Activated CD8-positive, alpha-beta T cell treated with anti-CD3 and anti-CD28 coated beads, Interleukin-2, amount 10 ng/mL, durations not matched to agents 7 days and 5 days (primary cell): ENCODE data around the gene MIPEP. TPM values are rescaled to one million over a fixed set of nuclear protein-coding genes. Genes with fewer than 3 reads are reported as not detected.
"Not testable (repeated sequence)": the region's sequence is repeated elsewhere in the genome, so short reads cannot be mapped to it uniquely, and the experiment has no call there.

Source experiments
- ATAC-seq: fragments of 150-1000 bp; cut with Tn5 transposase; one replicate; pipeline ENCODE4 v1.10.0; 2021; ENCODE audit warnings: moderate library complexity
- CTCF ChIA-PET: fragments of 350-600 bp; sonication (Branson Sonifier 250); formaldehyde crosslinking; loops from one replicate; lab custom pipeline; 2021; ENCODE audit warnings: antibody characterized with exemption; lab: Charles Lee
- POLR2A ChIA-PET: fragments of 350-600 bp; sonication (Branson Sonifier 250); formaldehyde crosslinking; loops from one replicate; lab custom pipeline; 2021; ENCODE audit warnings: antibody characterized with exemption; lab: Charles Lee
- DNase-seq: peaks from one replicate; pipeline ENCODE4 v3.0.0-alpha.2; 2020
- H3K27ac Mint-ChIP-seq: one replicate; pipeline ENCODE4 v1.8.0; 2021; ENCODE audit warnings: mild to moderate bottlenecking, mixed read lengths
- H3K27me3 Mint-ChIP-seq: one replicate; pipeline ENCODE4 v1.8.0; 2021; ENCODE audit warnings: low read depth, mixed read lengths
- H3K36me3 Mint-ChIP-seq: one replicate; pipeline ENCODE4 v1.8.0; 2021; ENCODE audit warnings: low read depth, mixed read lengths
- H3K4me1 Mint-ChIP-seq: one replicate; pipeline ENCODE4 v1.8.0; 2021; ENCODE audit warnings: low read depth, mixed read lengths
- H3K4me3 Mint-ChIP-seq: one replicate; pipeline ENCODE4 v1.8.0; 2021; ENCODE audit warnings: mild to moderate bottlenecking, mixed read lengths
- H3K9me3 Mint-ChIP-seq: one replicate; pipeline ENCODE4 v1.8.0; 2022; ENCODE audit warnings: mixed read lengths; ENCODE audit not compliant: insufficient read depth
- total RNA-seq, 2 experiments: library from RNA; stranded (reverse); gene quantifications; one replicate each; pipeline ENCODE4 v1.2.3, GENCODE V29; 2021

Gene MIPEP
- total RNA-seq, 2 experiments from 2014 or later = 9.6 to 11.6 TPM

DNA sequence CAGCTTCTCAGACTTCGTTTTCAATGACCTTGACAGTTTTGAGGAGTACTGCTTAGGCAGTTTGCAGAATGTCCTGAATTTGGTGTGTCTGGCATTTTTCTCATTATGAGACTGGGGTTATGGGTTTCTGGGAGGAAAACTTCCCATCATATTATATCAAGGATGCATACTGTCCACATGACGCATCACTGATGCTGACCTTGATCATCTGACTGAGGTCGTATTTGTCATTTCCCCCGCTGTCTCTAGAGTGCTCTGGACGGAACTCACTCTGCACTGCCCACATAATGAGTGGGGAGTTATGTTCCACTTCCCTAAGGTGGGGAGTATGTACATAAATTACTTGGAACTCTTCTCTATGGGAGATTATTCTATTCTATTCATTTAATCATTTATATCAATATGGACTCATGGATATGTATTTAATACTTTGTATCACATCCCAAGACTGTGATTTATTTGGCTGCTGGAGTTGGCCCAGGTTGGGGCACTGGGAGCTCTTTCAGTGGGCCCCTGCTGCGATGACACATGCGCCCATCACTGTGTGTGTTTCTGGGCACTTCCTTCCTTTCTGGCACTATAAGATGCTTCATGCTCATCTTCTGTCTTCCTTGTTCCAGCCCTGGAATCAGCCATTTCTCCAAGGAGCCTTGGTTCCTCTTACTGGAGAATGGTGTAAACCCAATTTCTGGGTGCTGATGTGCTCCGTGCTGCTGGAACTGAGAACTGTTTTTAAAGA, 138.6 kb downstream of the MIPEP start:
- Mint-ChIP-seq H3K27ac (no peak overlapping the region), H3K9me3 (no peaks in the 10 kb centered on the region), H3K36me3 (no peaks in the 10 kb centered on the region), H3K27me3 (no peaks in the 10 kb centered on the region), H3K4me3 (no peak overlapping the region), H3K4me1 (no peaks in the 10 kb centered on the region)
- POLR2A ChIA-PET = no interaction called here
- CTCF ChIA-PET = interaction anchor here (1.2 kb wide), 1 partner anchor 9 kb away, joined by 4 read pairs; no protein-coding TSS in a partner anchor
- no peak for DNase-seq
- no peak for ATAC-seq

DNA sequence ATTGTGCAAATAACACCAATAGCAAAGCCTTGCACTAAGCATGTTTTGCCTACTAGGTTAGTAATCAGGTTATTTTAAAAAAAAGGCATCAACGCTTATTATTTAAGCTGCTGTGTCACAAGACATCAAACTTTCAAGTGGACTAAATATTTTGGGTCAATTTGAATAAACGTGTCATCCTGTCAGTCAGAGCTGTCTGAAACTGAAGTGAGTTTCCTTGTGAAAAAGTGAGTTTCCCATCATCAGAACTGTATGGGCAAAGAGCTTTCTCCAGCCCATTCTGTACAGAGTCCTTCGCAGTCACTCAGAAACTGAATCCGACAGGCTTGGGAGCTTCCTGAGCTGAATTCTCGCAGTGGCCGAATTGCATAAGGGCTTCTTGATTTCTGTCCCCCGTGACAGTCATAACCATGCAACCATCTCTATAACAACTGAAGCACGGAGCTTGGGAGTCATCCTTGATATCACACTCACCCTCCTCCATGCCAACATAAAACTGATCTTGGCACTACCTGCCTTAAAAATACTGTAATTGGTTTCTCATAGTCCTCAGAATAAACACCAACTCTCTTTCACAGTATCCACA, 139.8 kb downstream of the MIPEP start:
- no peak overlapping the region for H3K4me3 Mint-ChIP-seq
- H3K4me1 Mint-ChIP-seq = no peaks in the 10 kb centered on the region
- H3K9me3 Mint-ChIP-seq = no peaks in the 10 kb centered on the region
- H3K36me3 Mint-ChIP-seq = no peaks in the 10 kb centered on the region
- DNase-seq (no peak), ATAC-seq (no peak)
- ChIA-PET POLR2A (interaction anchor here (0.7 kb wide), 1 partner anchor 419 kb away, joined by 3 read pairs; no protein-coding TSS in a partner anchor), CTCF (no interaction called here)
- H3K27ac Mint-ChIP-seq = no peak overlapping the region
- H3K27me3 Mint-ChIP-seq = no peaks in the 10 kb centered on the region

DNA sequence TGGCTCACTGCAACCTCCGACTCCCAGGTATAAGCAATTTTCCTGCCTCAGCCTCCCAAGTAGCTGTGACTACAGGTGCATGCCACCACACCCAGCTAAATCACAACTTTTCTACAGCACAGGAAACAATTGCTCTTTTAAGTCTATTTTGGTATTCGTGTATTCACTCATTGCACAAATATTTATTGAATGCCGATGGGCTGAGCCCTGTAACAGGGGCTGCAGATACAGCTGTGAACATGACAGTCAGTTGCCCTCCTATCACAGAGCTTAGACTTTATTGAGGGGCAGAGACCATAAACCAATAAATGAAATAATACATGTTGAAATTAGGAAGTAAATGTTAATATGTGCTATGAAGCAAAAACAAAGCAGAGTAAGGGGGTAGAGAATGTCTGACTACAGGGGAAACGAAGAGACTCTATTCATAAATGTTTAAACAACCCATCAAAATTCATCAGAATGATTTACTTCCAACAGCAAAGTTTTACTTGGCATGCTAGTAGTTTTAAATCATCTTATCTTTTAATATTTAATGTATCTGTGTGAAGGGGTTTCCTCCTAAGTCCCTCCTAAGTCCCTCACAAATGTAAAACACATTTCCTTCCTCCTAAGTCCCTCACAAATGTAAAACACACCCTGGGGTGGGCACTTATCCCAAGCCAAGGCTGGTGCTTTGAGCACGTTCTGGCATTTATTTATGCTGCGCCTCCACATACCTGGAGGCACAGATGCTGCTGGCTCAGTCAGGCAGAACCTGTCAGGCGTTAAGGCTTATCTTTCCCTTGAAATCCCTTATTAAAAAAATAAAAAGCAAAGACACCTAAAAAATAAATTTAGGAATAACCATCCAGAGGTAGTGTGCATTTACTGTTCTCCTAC, 140.8 kb downstream of the MIPEP start:
- H3K4me1 Mint-ChIP-seq = peaks cover 9% of the 10 kb centered on the region
- H3K36me3 Mint-ChIP-seq = no peaks in the 10 kb centered on the region
- CTCF ChIA-PET = no interaction called here

DNA sequence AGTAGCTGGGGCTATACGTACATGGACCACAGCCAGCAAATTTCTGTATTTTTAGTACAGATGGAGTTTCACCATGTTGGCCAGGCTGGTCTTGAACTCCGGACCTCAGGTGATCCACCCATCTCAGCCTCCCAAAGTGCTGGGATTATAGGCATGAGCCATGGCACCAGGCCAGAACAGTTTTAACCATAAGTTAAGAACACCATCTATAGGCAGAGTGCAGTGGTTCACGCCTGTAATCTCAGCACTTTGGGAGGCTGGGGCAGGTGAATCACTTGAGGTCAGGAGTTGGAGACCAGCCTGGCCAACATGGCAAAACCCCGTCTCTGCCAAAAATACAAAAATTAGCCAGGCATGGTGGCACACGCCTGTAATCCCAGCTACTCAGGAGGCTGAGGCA, 143.1 kb downstream of the MIPEP start:
- DNase-seq, CTCF ChIA-PET, H3K36me3 Mint-ChIP-seq, H3K9me3 Mint-ChIP-seq, H3K27ac Mint-ChIP-seq, H3K27me3 Mint-ChIP-seq, ATAC-seq, H3K4me3 Mint-ChIP-seq, POLR2A ChIA-PET: not testable (repeated sequence)
- H3K4me1 Mint-ChIP-seq = peaks cover 16% of the 10 kb centered on the region

More for the DNA sequence above, 140.8 kb downstream of the MIPEP start:
- Mint-ChIP-seq H3K4me3 (no peak overlapping the region), H3K27me3 (no peaks in the 10 kb centered on the region), H3K27ac (no peak overlapping the region), H3K9me3 (no peaks in the 10 kb centered on the region)
- POLR2A ChIA-PET = no interaction called here
- no peak for ATAC-seq
- DNase-seq = no peak

DNA sequence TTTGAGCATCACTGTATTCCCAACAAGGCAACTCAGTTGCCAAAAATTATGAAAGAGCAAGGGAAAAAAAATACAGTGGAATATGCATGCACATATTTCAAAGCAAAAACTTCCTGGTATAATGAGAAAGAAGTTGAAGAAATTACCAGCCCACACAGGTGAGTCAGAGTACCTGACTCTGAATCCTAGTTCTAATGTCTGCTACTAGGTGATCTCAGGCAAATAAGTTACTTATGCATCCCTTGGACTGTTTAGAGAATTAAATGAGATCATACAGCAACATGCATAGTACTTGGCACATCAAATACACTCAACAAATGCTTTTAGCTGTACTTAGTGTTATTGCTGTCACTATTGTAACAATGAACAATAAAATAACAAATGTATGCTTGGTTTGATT, 144.9 kb downstream of the MIPEP start:
- H3K27me3 Mint-ChIP-seq = no peaks in the 10 kb centered on the region
- H3K9me3 Mint-ChIP-seq = no peaks in the 10 kb centered on the region
- POLR2A ChIA-PET = no interaction called here
- ATAC-seq = no peak
- no peak overlapping the region for H3K27ac Mint-ChIP-seq
- H3K36me3 Mint-ChIP-seq = no peaks in the 10 kb centered on the region
- no peak for DNase-seq
- no peak overlapping the region for H3K4me3 Mint-ChIP-seq
- H3K4me1 Mint-ChIP-seq = peaks cover 16% of the 10 kb centered on the region
- CTCF ChIA-PET = no interaction called here

DNA sequence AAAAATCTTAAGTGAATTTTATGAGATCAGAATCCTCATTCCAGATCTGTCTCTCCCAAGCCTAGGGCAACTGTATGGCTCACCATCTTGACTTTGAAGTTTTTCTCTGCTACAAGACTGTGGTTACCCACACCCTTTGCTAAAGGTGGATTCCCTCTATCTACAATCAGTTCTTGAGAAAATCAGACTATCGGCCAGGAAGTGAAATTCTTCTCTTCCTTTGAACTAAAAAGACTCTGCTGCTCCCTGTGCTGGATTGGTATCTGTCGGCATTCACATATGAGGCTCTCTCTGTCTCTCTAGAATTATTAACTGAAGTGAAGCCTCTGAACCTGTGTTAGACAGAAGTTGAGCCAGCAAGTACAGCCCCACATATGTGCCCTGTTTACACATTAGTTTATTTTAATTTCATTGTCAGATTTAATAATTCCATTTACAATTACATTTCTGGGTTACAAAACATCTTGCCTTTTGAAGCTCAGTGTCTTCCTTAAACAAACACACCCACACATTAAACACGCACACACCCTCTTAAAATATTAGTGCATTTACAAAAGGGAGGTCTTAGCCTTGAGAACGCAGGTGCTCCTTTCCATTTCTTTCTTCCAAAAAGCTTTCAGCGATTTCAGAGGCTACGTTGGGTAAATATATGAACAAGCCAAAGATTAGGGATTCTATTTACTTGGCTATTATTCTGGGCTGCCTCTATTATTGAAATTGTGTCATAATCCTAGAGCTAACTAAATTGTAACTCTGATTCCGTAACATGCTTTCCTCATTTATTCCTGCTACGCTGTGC, 145.7 kb downstream of the MIPEP start:
- no peaks in the 10 kb centered on the region for H3K9me3 Mint-ChIP-seq
- CTCF ChIA-PET = interaction anchor here (0.9 kb wide), 1 partner anchor 10 kb away, joined by 3 read pairs; no protein-coding TSS in a partner anchor
- H3K27ac Mint-ChIP-seq = no peak overlapping the region
- POLR2A ChIA-PET = no interaction called here
- H3K4me1 Mint-ChIP-seq = peaks cover 16% of the 10 kb centered on the region
- no peaks in the 10 kb centered on the region for H3K27me3 Mint-ChIP-seq
- DNase-seq (peak; percentile 30), ATAC-seq (peak; percentile 83)
- no peaks in the 10 kb centered on the region for H3K36me3 Mint-ChIP-seq
- H3K4me3 Mint-ChIP-seq = no peak overlapping the region

DNA sequence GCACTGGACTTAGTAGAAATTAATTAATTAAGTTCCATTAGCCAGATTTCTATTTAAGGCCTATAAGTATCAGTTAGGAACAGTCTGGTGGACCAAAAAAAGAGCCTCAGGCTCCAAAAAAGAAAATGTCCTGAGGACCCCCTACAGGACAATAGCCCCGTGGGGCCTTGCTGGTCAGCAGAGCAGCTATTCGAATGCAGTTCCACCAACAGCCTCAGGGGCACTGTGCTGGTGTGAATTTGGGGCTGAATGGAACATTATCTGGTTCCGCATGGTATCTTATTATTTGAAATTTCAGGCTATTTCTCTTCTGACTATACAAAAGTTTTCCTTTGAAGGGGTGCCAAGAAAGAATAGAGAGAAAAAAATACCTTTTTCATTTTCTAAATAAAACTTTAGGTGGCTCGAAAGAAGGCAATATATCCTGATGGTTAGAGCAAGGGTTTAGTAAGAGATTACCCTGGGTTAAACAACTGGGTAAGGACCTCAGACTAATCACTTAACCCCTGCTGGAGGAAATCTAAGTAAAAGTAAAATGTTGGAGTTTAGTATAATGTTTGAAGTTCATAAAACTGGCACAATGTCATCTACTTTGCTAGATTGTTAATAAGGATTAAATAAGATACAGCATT, 147.2 kb downstream of the MIPEP start:
- ChIA-PET CTCF (interaction anchor here (0.8 to 1.2 kb wide), 6 partner anchors 9 to 58 kb away, joined by 3 to 4 read pairs (median 3); no protein-coding TSS in a partner anchor), POLR2A (no interaction called here)
- DNase-seq (no peak), ATAC-seq (no peak)
- Mint-ChIP-seq H3K36me3 (no peaks in the 10 kb centered on the region), H3K4me3 (no peak overlapping the region), H3K4me1 (peaks cover 16% of the 10 kb centered on the region), H3K27ac (no peak overlapping the region), H3K27me3 (no peaks in the 10 kb centered on the region), H3K9me3 (no peaks in the 10 kb centered on the region)

DNA sequence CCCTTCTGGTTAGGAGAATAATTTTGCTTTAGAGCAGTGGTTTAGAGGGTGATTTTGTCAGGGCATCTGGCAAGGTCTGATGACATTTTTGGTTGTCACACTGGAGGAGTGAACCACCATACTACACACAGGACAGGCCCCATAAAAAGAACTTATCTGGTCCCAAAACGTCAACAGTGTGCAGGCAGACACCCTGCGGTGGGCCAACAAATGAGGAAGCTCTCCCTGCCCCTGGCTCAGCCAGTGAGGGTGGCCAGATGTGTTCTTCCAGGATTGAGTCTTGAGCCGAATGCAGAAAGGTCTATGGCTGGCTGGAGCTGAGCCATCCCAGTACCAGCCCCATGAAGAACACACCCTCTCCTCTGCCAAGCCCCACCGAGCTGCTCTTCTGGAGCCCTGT, 149.2 kb downstream of the MIPEP start:
- ChIA-PET CTCF (no interaction called here), POLR2A (no interaction called here)
- Mint-ChIP-seq H3K27me3 (no peaks in the 10 kb centered on the region), H3K9me3 (no peaks in the 10 kb centered on the region), H3K36me3 (no peaks in the 10 kb centered on the region), H3K4me1 (peaks cover 19% of the 10 kb centered on the region), H3K4me3 (no peak overlapping the region), H3K27ac (no peak overlapping the region)
- no peak for ATAC-seq
- no peak for DNase-seq

DNA sequence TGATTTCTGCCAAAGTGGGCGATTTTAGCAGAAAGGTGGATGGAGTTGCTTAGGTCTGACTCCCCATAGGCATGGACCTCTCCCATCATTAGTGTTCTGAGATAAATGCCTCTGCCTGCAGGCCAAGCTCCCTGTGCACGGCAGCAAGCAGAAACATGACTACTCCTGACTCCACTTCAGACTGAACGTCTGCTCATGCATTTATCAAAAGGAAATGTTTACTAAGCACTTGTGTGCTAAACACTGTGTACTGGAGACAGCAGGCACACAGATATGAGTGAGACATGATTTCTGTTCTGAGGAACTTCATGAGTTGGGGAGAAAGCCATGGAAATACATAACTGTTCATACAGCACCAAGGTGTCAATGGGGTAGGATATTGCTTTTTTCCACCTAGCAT, 149.6 kb downstream of the MIPEP start:
- H3K36me3 Mint-ChIP-seq = no peaks in the 10 kb centered on the region
- no peak for ATAC-seq
- no peak overlapping the region for H3K27ac Mint-ChIP-seq
- H3K4me3 Mint-ChIP-seq = no peak overlapping the region
- no peak for DNase-seq
- POLR2A ChIA-PET = no interaction called here
- peaks cover 19% of the 10 kb centered on the region for H3K4me1 Mint-ChIP-seq
- H3K27me3 Mint-ChIP-seq = no peaks in the 10 kb centered on the region
- CTCF ChIA-PET = no interaction called here
- H3K9me3 Mint-ChIP-seq = no peaks in the 10 kb centered on the region

DNA sequence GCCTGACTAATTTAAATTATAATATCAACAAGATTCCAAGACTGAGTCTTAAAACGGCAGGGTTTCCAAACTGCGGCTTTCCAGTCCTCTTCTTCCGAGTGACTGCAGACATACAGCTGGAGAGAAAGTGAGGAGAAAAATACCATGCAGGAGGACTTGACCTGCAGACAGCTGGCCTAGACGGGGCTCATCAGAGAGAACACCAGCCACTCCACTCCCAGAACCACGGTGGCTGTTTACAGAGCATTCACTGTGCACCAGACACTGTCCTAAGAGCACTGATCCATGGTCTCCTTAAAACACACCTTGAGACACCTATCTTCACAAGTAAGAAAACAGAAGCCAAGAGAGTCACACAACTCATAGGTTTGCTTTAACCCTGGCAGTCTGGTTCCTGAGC, 152.7 kb downstream of the MIPEP start:
- DNase-seq (no peak), ATAC-seq (no peak)
- no peak overlapping the region for H3K4me3 Mint-ChIP-seq
- H3K4me1 Mint-ChIP-seq = peaks cover 3% of the 10 kb centered on the region
- CTCF ChIA-PET = interaction anchor here (1.0 to 1.3 kb wide), 2 partner anchors 10 to 31 kb away, joined by 3 read pairs; no protein-coding TSS in a partner anchor
- no peaks in the 10 kb centered on the region for H3K27me3 Mint-ChIP-seq
- H3K9me3 Mint-ChIP-seq = no peaks in the 10 kb centered on the region
- H3K36me3 Mint-ChIP-seq = no peaks in the 10 kb centered on the region
- POLR2A ChIA-PET = no interaction called here
- H3K27ac Mint-ChIP-seq = no peak overlapping the region

DNA sequence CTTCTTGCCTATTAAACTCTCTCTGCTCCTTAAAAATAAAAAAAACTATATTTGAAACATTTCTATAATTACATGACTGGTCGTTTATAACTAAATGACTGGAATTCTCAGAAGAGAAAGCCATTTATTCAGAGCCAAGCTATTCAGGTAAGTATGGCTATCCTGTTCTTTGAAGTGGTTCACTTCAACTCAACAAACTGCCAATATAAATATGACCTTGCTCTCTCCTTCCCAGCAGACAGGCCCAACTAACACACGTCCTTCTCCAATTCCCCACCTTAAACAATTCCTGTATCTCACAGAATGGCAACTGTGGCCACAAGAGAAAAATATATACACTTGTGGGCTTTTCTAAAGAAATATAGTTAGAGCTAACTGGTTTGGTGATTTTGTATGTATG, 153.9 kb downstream of the MIPEP start:
- no peak for ATAC-seq
- ChIA-PET POLR2A (no interaction called here), CTCF (interaction anchor here (1.0 kb wide), 1 partner anchor 32 kb away, joined by 3 read pairs; no protein-coding TSS in a partner anchor)
- no peak for DNase-seq
- no peak overlapping the region for H3K4me3 Mint-ChIP-seq
- H3K9me3 Mint-ChIP-seq = no peaks in the 10 kb centered on the region
- H3K4me1 Mint-ChIP-seq = peaks cover 3% of the 10 kb centered on the region
- no peak overlapping the region for H3K27ac Mint-ChIP-seq
- no peaks in the 10 kb centered on the region for H3K36me3 Mint-ChIP-seq
- no peaks in the 10 kb centered on the region for H3K27me3 Mint-ChIP-seq
